Measurements from ENCODE around the gene DGKG. TPM values are rescaled to one million over a fixed set of nuclear protein-coding genes. Genes with fewer than 3 reads are reported as not detected.

Gene DGKG
- total and polyA plus RNA-seq, 4 donors: 0.84 to 7.8 (median 1.7) TPM

GRCh38 chr3:186367631-186368030, 5.6 kb upstream of the DGKG start:
- WGBS: 79% methylated on average over 8 of the region's 8 CpGs
- Histone ChIP-seq H3K9ac (ENCODE audit: low read depth in 1 of 2, low read length in 2 of 2) (no peak overlapping the region), H3K4me1 (ENCODE audit: control insufficient read depth in 4 of 4, insufficient read depth in 4 of 4, low read length in 3 of 4) (no peaks in the 10 kb centered on the region), H3K9me3 (ENCODE audit: control insufficient read depth in 4 of 4, low read length in 3 of 4) (no peaks in the 10 kb centered on the region), H3K36me3 (ENCODE audit: control insufficient read depth in 4 of 4, insufficient read depth in 3 of 4, low read depth in 1 of 4, low read length in 3 of 4) (no peaks in the 10 kb centered on the region), H3K27me3 (ENCODE audit: control insufficient read depth in 4 of 4, insufficient read depth in 4 of 4, low read length in 3 of 4) (peaks cover 0 to 12% (median 0%) of the 10 kb centered on the region in 4 donors), H3K27ac (ENCODE audit: low read depth in 1 of 2, low read length in 2 of 2) (no peak overlapping the region), H3K4me3 (ENCODE audit: low read depth in 1 of 3, low read length in 3 of 3) (no peak overlapping the region)
- TF ChIP-seq ZBTB33 (IDR thresholded peaks at IDR 0.05): no peak
- no peak for TF ChIP-seq GABPA (IDR thresholded peaks at IDR 0.05 in 1 of 2, conservative IDR thresholded peaks at IDR 0.05 in 1 of 2)
- TF ChIP-seq HNF4A (conservative IDR thresholded peaks at IDR 0.05): no peak
- no peak for TF ChIP-seq ATF3 (IDR thresholded peaks at IDR 0.05)
- no peak for TF ChIP-seq EGR1 (IDR thresholded peaks at IDR 0.05; ENCODE audit: low read depth in 2 of 2)
- TF ChIP-seq FOXA1 (IDR thresholded peaks at IDR 0.05): no peak
- no peak for TF ChIP-seq FOXA2 (IDR thresholded peaks at IDR 0.05)
- no peak for DNase-seq (ENCODE audit: low spot score)

GRCh38 chr3:186366206-186366605, 4.2 kb upstream of the DGKG start:
- H3K9ac ChIP-seq (ENCODE audit: low read depth in 1 of 2, low read length in 2 of 2): no peak overlapping the region
- H3K4me1 ChIP-seq (ENCODE audit: control insufficient read depth in 4 of 4, insufficient read depth in 4 of 4, low read length in 3 of 4): peaks cover 0 to 9% (median 2%) of the 10 kb centered on the region in 4 donors
- no peak overlapping the region for H3K4me3 ChIP-seq (ENCODE audit: low read depth in 1 of 3, low read length in 3 of 3)
- TF ChIP-seq FOXA2 (IDR thresholded peaks at IDR 0.05) (no peak), RAD21 (IDR thresholded peaks at IDR 0.05) (no peak), EGR1 (IDR thresholded peaks at IDR 0.05; ENCODE audit: low read depth in 2 of 2) (no peak), ZBTB33 (IDR thresholded peaks at IDR 0.05) (no peak), ATF3 (IDR thresholded peaks at IDR 0.05) (no peak), YY1 (IDR thresholded peaks at IDR 0.05) (no peak), GABPA (IDR thresholded peaks at IDR 0.05 in 1 of 2, conservative IDR thresholded peaks at IDR 0.05 in 1 of 2) (no peak), NR2F2 (IDR thresholded peaks at IDR 0.05) (no peak)
- no peak for DNase-seq (ENCODE audit: low spot score)
- no peaks in the 10 kb centered on the region for H3K36me3 ChIP-seq (ENCODE audit: control insufficient read depth in 4 of 4, insufficient read depth in 3 of 4, low read depth in 1 of 4, low read length in 3 of 4)
- H3K27me3 ChIP-seq (ENCODE audit: control insufficient read depth in 4 of 4, insufficient read depth in 4 of 4, low read length in 3 of 4): peaks cover 0 to 14% (median 0%) of the 10 kb centered on the region in 4 donors
- WGBS: 78% methylated on average over 1 of the region's 1 CpG
- H3K9me3 ChIP-seq (ENCODE audit: control insufficient read depth in 4 of 4, low read length in 3 of 4): no peaks in the 10 kb centered on the region
- H3K27ac ChIP-seq (ENCODE audit: low read depth in 1 of 2, low read length in 2 of 2): no peak overlapping the region

GRCh38 chr3:186365202-186365974, 3.4 kb upstream of the DGKG start:
- no peaks in the 10 kb centered on the region for H3K9me3 ChIP-seq (ENCODE audit: control insufficient read depth in 4 of 4, low read length in 3 of 4)
- H3K27ac ChIP-seq (ENCODE audit: low read depth in 1 of 2, low read length in 2 of 2): no peak overlapping the region
- peaks cover 0 to 9% (median 4%) of the 10 kb centered on the region in 4 donors for H3K4me1 ChIP-seq (ENCODE audit: control insufficient read depth in 4 of 4, insufficient read depth in 4 of 4, low read length in 3 of 4)
- TF ChIP-seq HNF4G (IDR thresholded peaks at IDR 0.05) (no peak), MAX (IDR thresholded peaks at IDR 0.05) (no peak), SP1 (IDR thresholded peaks at IDR 0.05) (no peak), TAF1 (conservative IDR thresholded peaks at IDR 0.05) (no peak), REST (IDR thresholded peaks at IDR 0.05) (no peak), HNF4A (conservative IDR thresholded peaks at IDR 0.05) (no peak), ATF3 (IDR thresholded peaks at IDR 0.05) (no peak)
- 73% methylated on average over 11 of the region's 11 CpGs for WGBS
- peaks cover 0 to 14% (median 0%) of the 10 kb centered on the region in 4 donors for H3K27me3 ChIP-seq (ENCODE audit: control insufficient read depth in 4 of 4, insufficient read depth in 4 of 4, low read length in 3 of 4)
- no peak overlapping the region for H3K4me3 ChIP-seq (ENCODE audit: low read depth in 1 of 3, low read length in 3 of 3)
- DNase-seq (ENCODE audit: low spot score): no peak
- H3K9ac ChIP-seq (ENCODE audit: low read depth in 1 of 2, low read length in 2 of 2): no peak overlapping the region
- no peaks in the 10 kb centered on the region for H3K36me3 ChIP-seq (ENCODE audit: control insufficient read depth in 4 of 4, insufficient read depth in 3 of 4, low read depth in 1 of 4, low read length in 3 of 4)

Measured in liver (tissue), 9 donors.